Thoracic aorta (tissue), 2 donors: ENCODE data around the gene ZKSCAN3. TPM values are rescaled to one million over a fixed set of nuclear protein-coding genes. Genes with fewer than 3 reads are reported as not detected.

ENCODE experiments used
- ATAC-seq: fragments of 150-250 bp; one replicate; pipeline ENCODE4 v1.8.0; 2017; ENCODE audit warnings: low read depth; ENCODE audit not compliant: insufficient number of reproducible peaks, low FRiP score
- DNase-seq: peaks from one replicate; pipeline ENCODE4 v3.0.0-alpha.2; 2020; ENCODE audit warnings: low spot score
- H3K27ac ChIP-seq, 2 donors: fragments of 200-600 bp; sonication (generic); 1 replicate in 1 of 2; 2 replicates in 1 of 2; pipeline ENCODE4 v1.5.1; 2016; ENCODE audit warnings: mild to moderate bottlenecking in 2 of 2, moderate library complexity in 2 of 2
- H3K27me3 ChIP-seq: fragments of 200-600 bp; sonication (generic); replicated peaks from 2 replicates; pipeline ENCODE4 v1.6.0; 2016; ENCODE audit warnings: mild to moderate bottlenecking; ENCODE audit not compliant: insufficient read depth
- H3K36me3 ChIP-seq: fragments of 200-600 bp; sonication (generic); one replicate; pipeline ENCODE4 v1.5.1; 2016
- H3K4me1 ChIP-seq, 2 donors: fragments of 200-600 bp; sonication (generic); 1 replicate in 1 of 2; 2 replicates in 1 of 2; pipeline versions ENCODE4 v1.5.1 to v1.6.0; 2016; ENCODE audit warnings: low read depth in 2 of 2, mild to moderate bottlenecking in 1 of 2; ENCODE audit not compliant: control insufficient read depth in 1 of 2
- H3K4me3 ChIP-seq: fragments of 200-600 bp; sonication (generic); 2 replicates; pipeline ENCODE4 v1.5.1; 2016; ENCODE audit warnings: mild to moderate bottlenecking
- H3K9me3 ChIP-seq: fragments of 200-600 bp; sonication (generic); 2 replicates; pipeline ENCODE4 v1.5.1; 2016
- CTCF ChIP-seq: fragments of 200-600 bp; sonication (generic); IDR thresholded peaks from one replicate; pipeline ENCODE4 v1.5.1; 2019; ENCODE audit warnings: antibody characterized with exemption
- total RNA-seq, 2 donors: library from RNA; depleted of rRNA; stranded (reverse); fragments of >200 nt; gene quantifications; one replicate each; pipeline versions ENCODE4 v1.1.0 to v1.2.3, GENCODE V29; 2016

Gene ZKSCAN3
- total RNA-seq, 2 donors from 2014 or later: 3.4 to 4.5 TPM

DNA sequence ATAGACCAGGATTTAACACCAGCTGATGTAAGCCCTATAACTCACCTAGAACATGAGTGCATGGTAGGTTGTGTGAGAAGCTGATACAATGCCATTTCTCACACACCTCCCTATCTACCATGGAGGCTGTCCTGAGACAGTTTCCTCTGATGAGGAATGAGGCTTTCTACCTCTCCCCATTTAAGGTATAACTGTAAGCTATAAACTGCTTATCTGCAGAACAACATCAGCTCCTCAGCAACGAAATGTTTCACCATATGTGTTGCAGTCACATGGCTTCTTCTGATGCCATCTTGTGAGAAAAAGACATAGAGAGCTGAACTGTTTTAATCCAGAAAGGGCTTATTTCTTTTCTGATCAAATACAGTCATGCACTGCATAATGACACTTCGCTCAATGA lies 20.7 kb downstream of the ZKSCAN3 start:
- Histone ChIP-seq H3K4me3 (no peak overlapping the region), H3K9me3 (no peaks in the 10 kb centered on the region), H3K4me1 (no peaks in the 10 kb centered on the region), H3K27me3 (no peaks in the 10 kb centered on the region), H3K27ac (no peak overlapping the region), H3K36me3 (peaks cover 15% of the 10 kb centered on the region)
- TF ChIP-seq CTCF: no peak
- ATAC-seq (no peak), DNase-seq (no peak)

DNA sequence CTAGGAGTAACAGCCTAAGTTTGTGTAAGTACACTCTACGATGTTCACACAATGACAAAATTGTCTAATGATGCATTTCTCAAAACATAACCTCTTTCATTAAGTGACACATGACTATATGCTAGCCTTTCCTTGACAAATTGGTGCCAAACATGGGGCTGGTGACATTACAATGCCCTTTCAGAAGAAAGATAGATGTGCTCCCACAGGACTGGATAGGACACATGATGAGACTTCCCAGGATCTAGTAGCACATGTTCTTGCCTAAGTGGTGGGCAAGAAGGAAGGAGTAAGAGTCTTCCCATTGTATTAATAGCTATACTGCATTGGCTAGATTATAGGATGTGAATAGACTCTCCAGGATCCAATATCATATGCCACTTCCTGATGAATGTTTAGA lies 21.5 kb downstream of the ZKSCAN3 start:
- DNase-seq (no peak), ATAC-seq (no peak)
- Histone ChIP-seq H3K27ac (no peak overlapping the region), H3K4me3 (no peak overlapping the region), H3K27me3 (no peaks in the 10 kb centered on the region), H3K36me3 (peaks cover 6% of the 10 kb centered on the region), H3K4me1 (no peaks in the 10 kb centered on the region), H3K9me3 (no peaks in the 10 kb centered on the region)
- TF ChIP-seq CTCF: no peak

- peaks cover 4% of the 10 kb centered on the region for H3K36me3 ChIP-seq
- no peak overlapping the region for H3K27ac ChIP-seq
- TF ChIP-seq CTCF: no peak
- H3K9me3 ChIP-seq: no peaks in the 10 kb centered on the region
- H3K4me1 ChIP-seq: no peaks in the 10 kb centered on the region
- H3K4me3 ChIP-seq: no peak overlapping the region
- no peaks in the 10 kb centered on the region for H3K27me3 ChIP-seq
- no peak for DNase-seq
- no peak for ATAC-seq
Observed at GRCh38 chr6:28371706-28372451, 22.1 kb downstream of the ZKSCAN3 start.

DNA sequence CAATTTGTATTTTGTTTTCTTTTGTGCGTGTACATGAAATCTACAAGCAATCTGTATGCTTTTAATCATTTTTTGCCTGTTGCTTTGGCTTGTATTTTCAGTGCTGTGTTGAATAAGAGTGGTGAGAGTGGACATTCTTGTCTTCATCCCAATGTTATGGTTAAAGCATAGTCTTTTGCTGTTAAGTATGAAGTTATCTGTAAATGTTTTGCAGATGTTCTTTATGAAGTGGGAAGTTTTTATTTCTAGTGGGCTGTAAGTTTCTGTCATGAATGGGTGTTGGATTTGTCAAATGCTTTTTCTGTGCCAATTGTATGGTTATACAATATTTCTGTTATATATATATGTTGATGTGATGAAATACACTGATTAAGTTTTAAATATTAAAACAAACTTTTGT lies 24.2 kb downstream of the ZKSCAN3 start:
- no peak overlapping the region for H3K27ac ChIP-seq
- H3K4me1 ChIP-seq: no peaks in the 10 kb centered on the region
- no peak for TF ChIP-seq CTCF
- no peaks in the 10 kb centered on the region for H3K9me3 ChIP-seq
- H3K4me3 ChIP-seq: no peak overlapping the region
- ATAC-seq (no peak), DNase-seq (no peak)
- no peaks in the 10 kb centered on the region for H3K36me3 ChIP-seq
- H3K27me3 ChIP-seq: no peaks in the 10 kb centered on the region

DNA sequence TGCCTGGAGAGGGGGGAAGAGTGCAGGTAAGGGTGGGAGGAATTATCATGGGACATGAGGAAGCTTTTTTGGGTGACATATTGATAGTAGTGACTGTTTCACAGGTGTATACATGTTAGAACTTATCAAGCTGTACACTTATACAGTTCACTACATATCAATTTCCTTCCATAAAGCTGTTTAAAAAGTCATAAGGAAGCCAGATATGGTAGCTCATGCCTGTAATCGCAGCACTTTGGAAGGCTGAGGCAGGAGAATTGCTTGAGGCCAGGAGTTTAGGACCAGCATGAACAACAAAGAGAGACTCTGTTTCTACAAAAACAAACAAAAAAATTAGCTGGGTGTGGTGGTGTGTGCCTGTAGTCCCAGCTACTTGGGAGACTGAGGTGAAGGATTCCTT lies 28.1 kb downstream of the ZKSCAN3 start:
- Histone ChIP-seq H3K27me3 (no peaks in the 10 kb centered on the region), H3K9me3 (no peaks in the 10 kb centered on the region), H3K4me1 (peaks cover 4 to 10% of the 10 kb centered on the region in 2 donors), H3K27ac (no peak overlapping the region), H3K36me3 (peaks cover 4% of the 10 kb centered on the region), H3K4me3 (no peak overlapping the region)
- no peak for ATAC-seq
- TF ChIP-seq CTCF: no peak
- DNase-seq: no peak
